Left lobe of liver (tissue), 2 donors: ENCODE data around the gene NOL4L. TPM values are rescaled to one million over a fixed set of nuclear protein-coding genes. Genes with fewer than 3 reads are reported as not detected.
A peak's percentile ranks its signal among the peaks of the same experiment; 100 is the strongest.
"Not testable (repeated sequence)": the region's sequence is repeated elsewhere in the genome, so short reads cannot be mapped to it uniquely, and the experiment has no call there.

Experiments
- ATAC-seq: fragments of 200-7000 bp; cut with Tn5 transposase; one replicate; pipeline ENCODE4 v1.9.1; 2020; ENCODE audit warnings: mild to moderate bottlenecking, moderate library complexity
- DNase-seq: peaks from one replicate; pipeline ENCODE4 v3.0.0-alpha.2; 2020; ENCODE audit warnings: low spot score
- total RNA-seq: library from RNA; stranded (reverse); gene quantifications from one replicate; pipeline ENCODE4 v1.2.1, GENCODE V29; 2021
- donor health status: DM: no; HTN: no; CAD: no; lungs with moderate emphysema.
- donor health status: DM: no; HTN: yes; CAD: no.

NOL4L gene
- total RNA-seq, 1 donor from 2014 or later = 5.8 TPM

GRCh38 chr20:32597714-32598113 lies 12.6 kb upstream of the NOL4L start:
- DNase-seq (no peak), ATAC-seq (no peak)

GRCh38 chr20:32596681-32597252 lies 11.6 kb upstream of the NOL4L start:
- DNase-seq (no peak), ATAC-seq (no peak)

DNA sequence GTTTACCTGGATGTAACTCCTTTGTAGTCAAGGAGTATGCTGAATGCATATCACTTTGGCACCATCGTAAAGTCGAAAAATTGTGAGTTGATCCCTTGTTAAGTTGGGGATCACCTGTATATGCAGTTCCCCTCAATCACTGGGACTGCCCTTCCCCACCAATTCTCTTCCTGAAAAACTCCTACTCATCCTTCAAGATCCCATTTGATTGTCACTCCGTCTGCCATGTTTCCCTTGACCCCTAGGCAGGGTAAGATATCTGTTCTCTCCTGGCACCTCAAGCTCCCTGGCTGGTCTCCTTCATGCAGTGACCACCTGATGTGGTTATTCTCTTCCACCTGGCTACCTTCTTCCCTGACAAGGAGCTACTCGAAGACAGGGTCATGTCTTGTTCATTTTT lies 10.0 kb upstream of the NOL4L start:
- ATAC-seq (no peak), DNase-seq (no peak)

DNA sequence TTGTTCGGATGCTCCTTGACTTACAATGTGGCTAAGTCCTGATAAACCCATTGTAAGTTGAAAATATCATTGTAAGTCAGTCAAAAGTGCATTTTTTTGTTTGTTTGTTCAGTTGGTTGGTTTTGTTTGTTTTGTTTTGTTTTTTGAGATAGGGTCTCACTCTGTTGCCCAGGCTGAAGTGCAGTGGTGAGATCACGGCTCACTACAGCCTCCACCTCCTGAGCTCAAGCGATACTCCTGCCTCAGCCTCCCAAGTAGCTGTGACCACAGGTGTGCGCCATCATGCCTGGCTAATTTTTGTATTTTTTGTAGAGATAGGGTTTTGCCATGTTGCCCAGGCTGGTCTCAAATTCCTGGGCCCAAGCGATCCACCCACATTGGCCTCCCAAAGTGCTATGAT lies 9.5 kb upstream of the NOL4L start:
- DNase-seq, ATAC-seq: not testable (repeated sequence)

DNA sequence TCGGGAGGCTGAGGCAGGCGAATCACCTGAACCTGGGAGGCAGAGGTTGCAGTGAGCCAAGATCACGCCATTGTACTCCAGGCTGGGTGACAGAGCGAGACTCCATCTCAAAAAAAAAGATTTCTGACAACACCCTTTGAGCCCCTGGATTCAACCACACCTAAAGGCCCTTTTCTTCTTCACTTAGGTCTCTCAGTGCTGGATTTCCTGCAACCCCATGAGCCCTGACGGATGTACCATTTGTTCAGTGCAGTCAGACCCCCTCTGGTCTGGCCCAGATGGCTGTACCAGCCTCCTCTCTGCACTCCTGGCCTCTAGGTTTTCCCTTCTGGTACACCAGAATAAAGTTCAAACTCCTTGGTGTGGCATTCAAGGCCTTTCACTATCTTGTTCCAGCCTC lies 9.1 kb upstream of the NOL4L start:
- DNase-seq (no peak), ATAC-seq (no peak)

DNA sequence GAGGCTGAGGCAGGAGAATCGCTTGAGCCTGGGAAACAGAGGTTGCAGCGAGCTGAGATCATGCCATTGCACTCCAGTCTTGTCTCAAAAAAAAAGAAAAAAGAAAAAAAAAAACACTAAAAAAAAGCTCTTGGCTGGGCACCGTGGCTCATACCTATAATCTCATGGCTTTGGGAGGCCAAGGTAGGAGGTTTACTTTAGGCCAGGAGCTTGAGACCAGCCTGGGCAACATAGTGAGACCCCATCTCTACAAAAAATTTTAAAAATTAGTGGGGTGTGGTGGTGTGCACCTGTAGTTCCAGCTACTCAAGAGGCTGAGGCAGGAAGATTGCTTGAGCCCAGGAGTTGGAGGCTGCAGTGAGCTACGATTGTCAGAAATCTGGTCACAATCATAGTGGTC lies 7.5 kb upstream of the NOL4L start:
- ATAC-seq, DNase-seq: not testable (repeated sequence)

- ATAC-seq (no peak), DNase-seq (no peak)
These were observed 6.9 kb upstream of the NOL4L start for GRCh38 chr20:32592022-32592421.

- DNase-seq (no peak), ATAC-seq (no peak)
These were observed 4.6 kb upstream of the NOL4L start for GRCh38 chr20:32589769-32590168.

GRCh38 chr20:32589256-32589655 lies 4.1 kb upstream of the NOL4L start:
- ATAC-seq (no peak), DNase-seq (no peak)

GRCh38 chr20:32588040-32588439 lies 2.9 kb upstream of the NOL4L start:
- no peak for DNase-seq
- ATAC-seq = no peak

DNA sequence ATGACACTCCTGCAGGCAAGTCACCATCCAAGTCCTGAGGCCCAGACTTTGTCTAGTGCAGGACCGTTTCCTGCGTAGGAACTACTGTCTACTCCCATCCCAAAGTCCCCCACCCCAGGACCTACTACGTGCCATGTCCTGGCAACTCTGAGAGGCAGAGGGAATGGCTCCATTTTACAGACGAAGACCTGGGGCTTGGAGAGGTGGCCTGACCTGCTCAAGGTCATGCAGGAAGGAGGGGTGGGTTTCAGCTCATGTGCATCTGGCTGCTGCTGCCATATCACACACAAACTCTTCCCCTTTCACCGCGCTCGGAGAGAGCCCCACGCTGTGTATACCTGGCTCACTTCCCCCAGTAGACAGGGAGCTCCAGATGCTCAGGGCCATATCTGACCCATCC lies 1.2 kb upstream of the NOL4L start:
- no peak for DNase-seq
- no peak for ATAC-seq

DNA sequence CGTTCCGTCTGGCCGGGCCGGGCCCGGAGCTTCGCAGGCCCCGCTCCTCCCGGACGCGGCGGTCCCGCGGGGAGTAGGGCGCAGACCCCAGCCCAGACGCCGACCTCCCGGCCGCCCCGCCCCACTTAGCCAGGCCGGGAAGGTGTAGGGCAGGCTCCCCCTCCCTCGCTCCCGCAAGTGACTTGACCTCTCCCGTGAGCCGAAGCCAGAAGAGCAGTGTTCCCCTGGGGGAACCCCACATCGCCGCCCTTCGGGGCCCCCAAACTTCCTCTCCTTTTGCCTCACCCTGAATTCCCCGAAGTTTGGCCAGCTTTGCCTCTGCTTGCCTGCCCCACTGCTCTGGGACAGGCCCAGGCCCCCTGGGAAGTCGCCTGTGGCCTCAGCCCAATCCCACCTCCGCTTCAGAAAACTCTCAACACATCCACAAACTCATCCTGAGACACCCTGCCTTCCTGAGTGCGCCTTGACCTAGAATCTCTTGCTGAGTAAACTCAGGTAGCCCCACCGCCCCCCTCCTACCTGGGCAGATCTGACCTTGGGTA lies 524 bp upstream of the NOL4L start:
- ATAC-seq (no peak), DNase-seq (no peak)

- DNase-seq (no peak), ATAC-seq (no peak)
These were observed 1.5 kb downstream of the NOL4L start for GRCh38 chr20:32583581-32584070.

GRCh38 chr20:32582659-32583580 lies 2.2 kb downstream of the NOL4L start:
- no peak for DNase-seq
- ATAC-seq = peak; percentile 41

- DNase-seq (no peak), ATAC-seq (no peak)
These were observed 3.1 kb downstream of the NOL4L start for GRCh38 chr20:32581839-32582658.

GRCh38 chr20:32580970-32581838 lies 3.9 kb downstream of the NOL4L start:
- ATAC-seq = peak; percentile 5

DNA sequence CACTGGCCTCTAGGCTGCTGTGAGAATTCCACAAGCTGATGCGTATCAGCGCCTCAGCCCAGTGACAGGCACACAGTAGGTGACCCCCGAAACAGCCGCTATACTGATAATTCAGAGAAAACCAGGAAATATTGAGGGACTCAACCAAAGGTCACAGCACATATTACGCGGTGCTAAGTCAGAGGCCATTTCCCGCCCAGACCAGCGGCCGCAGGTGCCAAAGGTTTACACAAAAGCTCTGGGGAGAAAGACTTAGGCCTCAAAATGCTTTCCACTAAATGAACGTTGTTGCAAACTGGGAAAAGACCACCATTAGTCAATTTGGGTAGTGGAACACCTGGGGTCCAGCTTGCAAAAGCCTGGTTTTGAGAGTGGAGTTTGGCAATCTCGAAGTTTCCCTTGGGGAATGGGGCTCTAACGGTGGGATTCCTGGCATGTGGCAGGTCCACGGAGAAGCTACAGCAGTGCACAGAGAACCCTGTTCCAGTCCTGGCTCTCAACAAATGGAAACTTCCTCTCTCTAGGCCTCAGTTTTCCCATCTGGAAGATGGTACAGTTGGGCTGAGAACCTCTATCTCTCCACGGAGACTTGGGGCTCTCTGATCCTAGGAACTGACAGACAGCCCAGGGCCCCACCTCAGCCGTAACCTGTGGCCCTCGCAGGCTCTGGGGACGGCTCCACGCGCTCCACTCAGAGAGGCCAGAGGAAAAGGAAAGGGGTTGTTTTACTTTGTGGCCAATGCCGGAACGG lies 4.7 kb downstream of the NOL4L start:
- DNase-seq (no peak), ATAC-seq (no peak)

More at GRCh38 chr20:32580970-32581838, 3.9 kb downstream of the NOL4L start:
- no peak for DNase-seq

DNA sequence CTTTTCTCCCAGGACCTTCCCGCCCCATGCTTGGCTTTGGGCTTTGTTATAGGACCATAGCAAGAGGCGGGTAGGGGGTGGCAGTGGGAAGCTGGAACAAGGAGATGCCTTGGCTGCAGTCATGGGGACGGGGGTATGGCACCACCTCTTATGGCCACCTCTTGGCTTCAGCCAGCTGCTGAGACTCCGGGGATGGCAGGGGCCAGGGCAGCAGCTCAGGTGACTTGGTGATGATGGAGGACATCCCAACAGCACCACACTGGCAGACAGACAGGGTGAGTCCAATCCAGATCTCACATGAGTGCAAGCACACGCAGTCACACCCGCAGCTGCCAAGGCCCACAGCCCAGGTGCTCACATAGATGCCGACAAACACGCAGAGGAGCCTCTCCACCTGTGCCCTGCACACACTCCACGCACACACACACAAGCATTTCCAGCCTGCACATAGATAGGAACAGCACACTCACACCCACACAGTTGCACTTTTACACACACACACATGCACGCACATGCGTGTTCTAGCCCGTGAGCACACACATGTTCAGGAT lies 6.2 kb downstream of the NOL4L start:
- ATAC-seq (no peak), DNase-seq (no peak)

DNA sequence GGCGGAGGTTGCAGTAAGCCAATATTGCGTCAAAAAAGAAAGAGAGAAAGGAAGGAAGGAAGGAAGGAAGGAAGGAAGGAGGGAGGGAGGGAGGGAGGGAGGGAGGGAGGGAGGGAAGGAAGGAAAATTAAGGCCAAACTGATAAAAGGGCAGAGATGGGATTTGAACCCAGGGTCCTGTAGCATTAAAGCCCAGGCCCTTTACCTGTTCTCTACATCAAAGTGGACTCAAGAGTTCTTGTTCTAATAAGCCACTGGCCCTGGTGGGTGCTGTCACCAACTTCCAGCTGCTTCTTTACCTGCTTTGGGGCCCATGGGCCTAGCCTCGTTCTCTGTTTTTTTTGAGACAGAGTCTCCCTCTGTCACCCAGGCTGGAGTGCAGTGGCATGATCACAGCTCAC lies 7.1 kb downstream of the NOL4L start:
- ATAC-seq, DNase-seq: not testable (repeated sequence)
